H9 (cell line): Measurements from ENCODE around the gene NMU. TPM values are rescaled to one million over a fixed set of nuclear protein-coding genes. Genes with fewer than 3 reads are reported as not detected.

Source experiments
- DNase-seq: peaks from one replicate; pipeline ENCODE4 v3.0.0-alpha.2; 2017
- H2AFZ ChIP-seq: one replicate; pipeline ENCODE4 v1.6.1; 2013; ENCODE audit warnings: mild to moderate bottlenecking, low read length, control low read depth, moderate library complexity
- H2AK5ac ChIP-seq: 2 replicates; pipeline ENCODE4 v1.6.1; 2013; ENCODE audit warnings: low read length, control low read depth, mixed read lengths; ENCODE audit not compliant: insufficient read length
- H2BK120ac ChIP-seq: one replicate; pipeline ENCODE4 v1.6.1; 2013; ENCODE audit warnings: low read depth, mild to moderate bottlenecking, low read length, control low read depth, inconsistent platforms; ENCODE audit not compliant: poor library complexity, severe bottlenecking
- H2BK12ac ChIP-seq: 2 replicates; pipeline ENCODE4 v1.6.1; 2013; ENCODE audit warnings: low read length, control low read depth, mixed read lengths, low read depth; ENCODE audit not compliant: insufficient read length
- H2BK15ac ChIP-seq: 2 replicates; pipeline ENCODE4 v1.6.1; 2013; ENCODE audit warnings: low read depth, low read length, control low read depth
- H2BK20ac ChIP-seq: one replicate; pipeline ENCODE4 v1.6.1; 2013; ENCODE audit warnings: low read depth, mild to moderate bottlenecking, low read length, control low read depth, inconsistent platforms; ENCODE audit not compliant: poor library complexity, severe bottlenecking
- H2BK5ac ChIP-seq: 2 replicates; pipeline ENCODE4 v1.6.1; 2013; ENCODE audit warnings: low read length, control low read depth, mixed read lengths; ENCODE audit not compliant: insufficient read length
- H3K14ac ChIP-seq: 2 replicates; pipeline ENCODE4 v1.6.1; 2013; ENCODE audit warnings: low read length, control low read depth; ENCODE audit not compliant: insufficient read depth
- H3K18ac ChIP-seq: 2 replicates; pipeline ENCODE4 v1.6.1; 2013; ENCODE audit warnings: low read depth, mild to moderate bottlenecking, mixed read lengths, low read length, control low read depth; ENCODE audit not compliant: insufficient read length
- H3K23ac ChIP-seq: 2 replicates; pipeline ENCODE4 v1.6.1; 2013; ENCODE audit warnings: low read length, control low read depth, mixed read lengths, low read depth; ENCODE audit not compliant: insufficient read length
- H3K23me2 ChIP-seq: 2 replicates; pipeline ENCODE4 v1.6.1; 2013; ENCODE audit warnings: low read depth, mild to moderate bottlenecking, mixed read lengths, low read length, control low read depth; ENCODE audit not compliant: insufficient read length, poor library complexity, severe bottlenecking
- H3K27ac ChIP-seq: 2 replicates; pipeline ENCODE4 v1.5.1; 2013; ENCODE audit warnings: low read length, control low read depth, mixed read lengths, low read depth; ENCODE audit not compliant: insufficient read length
- H3K27me3 ChIP-seq: 2 replicates; pipeline ENCODE4 v1.6.1; 2013; ENCODE audit warnings: low read length, control low read depth, inconsistent platforms; ENCODE audit not compliant: insufficient read depth
- H3K4ac ChIP-seq: 2 replicates; pipeline ENCODE4 v1.6.1; 2013; ENCODE audit warnings: low read depth, mild to moderate bottlenecking, control low read depth, inconsistent platforms, low read length, moderate library complexity
- H3K4me1 ChIP-seq: 2 replicates; pipeline ENCODE4 v1.6.1; 2013; ENCODE audit warnings: low read length, control low read depth, inconsistent platforms; ENCODE audit not compliant: insufficient read depth
- H3K4me2 ChIP-seq: 2 replicates; pipeline ENCODE4 v1.6.1; 2013; ENCODE audit warnings: low read length, control low read depth, mixed read lengths; ENCODE audit not compliant: insufficient read length, insufficient read depth
- H3K56ac ChIP-seq: 2 replicates; pipeline ENCODE4 v1.6.1; 2013; ENCODE audit warnings: low read depth, mild to moderate bottlenecking, mixed read lengths, low read length, control low read depth; ENCODE audit not compliant: insufficient read length
- H3K79me1 ChIP-seq: 2 replicates; pipeline ENCODE4 v1.6.1; 2013; ENCODE audit warnings: low read depth, mild to moderate bottlenecking, moderate library complexity, low read length, control low read depth, inconsistent platforms; ENCODE audit not compliant: insufficient read depth, poor library complexity, severe bottlenecking
- H3K79me2 ChIP-seq: 2 replicates; pipeline ENCODE4 v1.6.1; 2013; ENCODE audit warnings: low read length, control low read depth, inconsistent platforms; ENCODE audit not compliant: insufficient read depth
- H3K9ac ChIP-seq: 2 replicates; pipeline ENCODE4 v1.6.1; 2013; ENCODE audit warnings: low read length, control low read depth, mixed read lengths; ENCODE audit not compliant: insufficient read length; ENCODE audit errors: extremely low read depth
- H3K9me3 ChIP-seq: one replicate; pipeline ENCODE4 v1.6.1; 2013; ENCODE audit warnings: low read depth, low read length, inconsistent platforms; ENCODE audit not compliant: control insufficient read depth
- H3T11ph ChIP-seq: one replicate; pipeline ENCODE4 v1.6.1; 2013; ENCODE audit warnings: mild to moderate bottlenecking, low read length, control low read depth, inconsistent platforms
- H4K20me1 ChIP-seq: one replicate; pipeline ENCODE4 v1.6.1; 2013; ENCODE audit not compliant: control insufficient read depth, insufficient read length, insufficient read depth
- H4K5ac ChIP-seq: 2 replicates; pipeline ENCODE4 v1.6.1; 2013; ENCODE audit warnings: low read depth, mild to moderate bottlenecking, mixed read lengths, low read length, control low read depth; ENCODE audit not compliant: insufficient read length
- H4K8ac ChIP-seq: replicated peaks from 2 replicates; pipeline ENCODE4 v1.6.1; 2013; ENCODE audit warnings: low read length, control low read depth, mixed read lengths, low read depth; ENCODE audit not compliant: insufficient read length
- H4K91ac ChIP-seq: 2 replicates; pipeline ENCODE4 v1.6.1; 2013; ENCODE audit warnings: low read depth, mild to moderate bottlenecking, moderate library complexity, mixed read lengths, low read length, control low read depth; ENCODE audit not compliant: insufficient read length
- H3K27ac Mint-ChIP-seq, 3 experiments: 2 replicates in 2 of 3; 3 replicates in 1 of 3; pipeline ENCODE4 v1.8.0; 2020 to 2021; ENCODE audit warnings: mixed read lengths in 3 of 3, mild to moderate bottlenecking in 1 of 3, moderate library complexity in 1 of 3
- H3K27me3 Mint-ChIP-seq: 2 replicates; pipeline ENCODE4 v1.8.0; 2021; ENCODE audit warnings: low read depth, mild to moderate bottlenecking, moderate library complexity, mixed read lengths
- H3K36me3 Mint-ChIP-seq, 3 experiments: 2 replicates in 2 of 3; 3 replicates in 1 of 3; pipeline ENCODE4 v1.8.0; 2020 to 2021; ENCODE audit warnings: low read depth in 3 of 3, mixed read lengths in 3 of 3; ENCODE audit not compliant: insufficient read depth in 1 of 3
- H3K4me1 Mint-ChIP-seq, 2 experiments: 2 replicates each; pipeline ENCODE4 v1.8.0; 2020; ENCODE audit warnings: mixed read lengths in 2 of 2
- H3K4me3 Mint-ChIP-seq, 2 experiments: 2 replicates in 1 of 2; 3 replicates in 1 of 2; pipeline ENCODE4 v1.8.0; 2020 to 2021; ENCODE audit warnings: mild to moderate bottlenecking in 2 of 2, mixed read lengths in 2 of 2, moderate library complexity in 1 of 2
- H3K9me3 Mint-ChIP-seq, 2 experiments: 2 replicates in 1 of 2; 3 replicates in 1 of 2; pipeline ENCODE4 v1.8.0; 2020; ENCODE audit warnings: mild to moderate bottlenecking in 2 of 2, mixed read lengths in 2 of 2, moderate library complexity in 1 of 2
- WGBS: extraction: QIAGEN DNeasy Blood & Tissue Kit; methylation state at CpG from one replicate; pipeline ENCODE4 v1.1.7; 2013; ENCODE audit warnings: missing lambda C conversion rate, low lambda C conversion rate, mixed read lengths; ENCODE audit not compliant: insufficient read length; ENCODE audit errors: extremely low coverage; 5-methylcytosine and 5-hydroxymethylcytosine counted together
- total RNA-seq: library from RNA; stranded (reverse); gene quantifications from 2 replicates; pipeline ENCODE4 v1.2.1, GENCODE V29; 2021
- TF ChIP-seq, protein P1 (sequence below): fragments of 200-600 bp; sonication (generic); conservative IDR thresholded peaks from 3 replicates; pipeline ENCODE4 v1.8.0; 2021; ENCODE audit warnings: antibody characterized with exemption, mild to moderate bottlenecking

NMU gene
- total RNA-seq, 1 experiment from 2014 or later, result 12.9 TPM

DNA sequence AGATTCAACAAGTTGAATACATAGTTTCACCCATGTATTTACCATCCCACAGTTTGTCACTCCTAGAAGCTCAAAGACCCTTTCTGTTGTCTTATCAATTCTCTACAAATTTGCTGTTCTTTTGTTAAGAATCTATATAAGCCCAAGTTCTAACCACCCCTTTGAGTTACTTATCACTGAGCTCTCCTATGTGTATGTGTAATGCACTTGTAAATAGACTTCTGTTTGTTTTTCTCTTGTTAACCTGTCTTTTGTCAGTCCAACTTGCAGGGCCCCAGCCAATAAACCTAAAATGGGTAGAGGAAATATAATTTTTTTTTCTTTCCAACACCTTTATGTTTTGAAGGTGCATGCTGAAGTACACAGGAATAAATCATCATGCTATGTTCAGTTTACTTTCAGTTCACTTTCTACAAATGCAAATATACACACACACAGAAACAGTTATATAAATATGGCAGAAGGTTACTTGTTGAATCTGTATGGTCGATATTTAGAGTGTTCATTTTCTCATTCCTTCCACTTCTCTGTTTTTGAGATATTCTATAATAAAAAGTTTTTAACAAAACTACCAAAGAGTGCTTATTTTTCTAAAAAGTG is 67.1 kb downstream of the NMU start:
- Histone ChIP-seq H3K56ac (no peak overlapping the region), H4K8ac (no peak overlapping the region), H3K9me3 (no peaks in the 10 kb centered on the region), H3T11ph (no peak overlapping the region), H3K9ac (no peak overlapping the region), H2AFZ (no peak overlapping the region), H2BK5ac (no peak overlapping the region), H3K79me2 (no peaks in the 10 kb centered on the region), H3K14ac (no peak overlapping the region), H2BK120ac (no peak overlapping the region), H3K4me2 (no peak overlapping the region), H3K4me1 (no peaks in the 10 kb centered on the region; the same call in 1 of the 2 replicates), H3K27me3 (no peaks in the 10 kb centered on the region), H2BK15ac (no peak overlapping the region), H4K5ac (no peak overlapping the region), H2BK12ac (no peak overlapping the region), H3K23me2 (no peaks in the 10 kb centered on the region), H2AK5ac (no peak overlapping the region), H3K18ac (no peak overlapping the region), H2BK20ac (no peak overlapping the region), H3K79me1 (no peaks in the 10 kb centered on the region), H3K23ac (no peak overlapping the region), H3K27ac (no peak overlapping the region), H4K20me1 (no peaks in the 10 kb centered on the region), H3K4ac (no peak overlapping the region), H4K91ac (no peak overlapping the region)
- Mint-ChIP-seq H3K4me3 (no peak overlapping the region), H3K27ac (no peak overlapping the region), H3K9me3 (peaks cover 0 to 12% of the 10 kb centered on the region in 2 experiments; a peak in 2 of 5 replicates), H3K4me1 (peaks cover 13 to 14% of the 10 kb centered on the region in 2 experiments), H3K36me3 (peaks cover 0 to 13% (median 4%) of the 10 kb centered on the region in 3 experiments; a peak in 5 of 7 replicates), H3K27me3 (peaks cover 1% of the 10 kb centered on the region; the same call in 1 of the 2 replicates)
- DNase-seq, result no peak
- WGBS, result no CpG with 5 or more reads among the region's 1 CpG
- TF ChIP-seq, protein P1, sequence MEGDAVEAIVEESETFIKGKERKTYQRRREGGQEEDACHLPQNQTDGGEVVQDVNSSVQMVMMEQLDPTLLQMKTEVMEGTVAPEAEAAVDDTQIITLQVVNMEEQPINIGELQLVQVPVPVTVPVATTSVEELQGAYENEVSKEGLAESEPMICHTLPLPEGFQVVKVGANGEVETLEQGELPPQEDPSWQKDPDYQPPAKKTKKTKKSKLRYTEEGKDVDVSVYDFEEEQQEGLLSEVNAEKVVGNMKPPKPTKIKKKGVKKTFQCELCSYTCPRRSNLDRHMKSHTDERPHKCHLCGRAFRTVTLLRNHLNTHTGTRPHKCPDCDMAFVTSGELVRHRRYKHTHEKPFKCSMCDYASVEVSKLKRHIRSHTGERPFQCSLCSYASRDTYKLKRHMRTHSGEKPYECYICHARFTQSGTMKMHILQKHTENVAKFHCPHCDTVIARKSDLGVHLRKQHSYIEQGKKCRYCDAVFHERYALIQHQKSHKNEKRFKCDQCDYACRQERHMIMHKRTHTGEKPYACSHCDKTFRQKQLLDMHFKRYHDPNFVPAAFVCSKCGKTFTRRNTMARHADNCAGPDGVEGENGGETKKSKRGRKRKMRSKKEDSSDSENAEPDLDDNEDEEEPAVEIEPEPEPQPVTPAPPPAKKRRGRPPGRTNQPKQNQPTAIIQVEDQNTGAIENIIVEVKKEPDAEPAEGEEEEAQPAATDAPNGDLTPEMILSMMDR, result no peak
